Activated T-cell treated with anti-CD3 and anti-CD28 coated beads, Interleukin-2, amount 50 U/mL, for 24 hours (primary cell): Measurements from ENCODE around the gene FLYWCH2.
"Not testable (repeated sequence)": the region's sequence is repeated elsewhere in the genome, so short reads cannot be mapped to it uniquely, and the experiment has no call there.

Experiments
- DNase-seq: peaks from one replicate; pipeline ENCODE4 v3.0.0-alpha.2; 2020
- H3K27ac Mint-ChIP-seq: 2 replicates; pipeline ENCODE4 v1.8.0; 2020; ENCODE audit warnings: mild to moderate bottlenecking, mixed read lengths
- H3K27me3 Mint-ChIP-seq: 2 replicates; pipeline ENCODE4 v1.8.0; 2020; ENCODE audit warnings: mixed read lengths
- H3K36me3 Mint-ChIP-seq: 2 replicates; pipeline ENCODE4 v1.8.0; 2020; ENCODE audit warnings: low read depth, mixed read lengths
- H3K4me1 Mint-ChIP-seq: 2 replicates; pipeline ENCODE4 v1.8.0; 2020; ENCODE audit warnings: low read depth, mixed read lengths
- H3K4me3 Mint-ChIP-seq: 2 replicates; pipeline ENCODE4 v1.8.0; 2020; ENCODE audit warnings: mild to moderate bottlenecking, moderate library complexity, mixed read lengths
- H3K9me3 Mint-ChIP-seq: 2 replicates; pipeline ENCODE4 v1.8.0; 2020; ENCODE audit warnings: mixed read lengths

Gene FLYWCH2

DNA sequence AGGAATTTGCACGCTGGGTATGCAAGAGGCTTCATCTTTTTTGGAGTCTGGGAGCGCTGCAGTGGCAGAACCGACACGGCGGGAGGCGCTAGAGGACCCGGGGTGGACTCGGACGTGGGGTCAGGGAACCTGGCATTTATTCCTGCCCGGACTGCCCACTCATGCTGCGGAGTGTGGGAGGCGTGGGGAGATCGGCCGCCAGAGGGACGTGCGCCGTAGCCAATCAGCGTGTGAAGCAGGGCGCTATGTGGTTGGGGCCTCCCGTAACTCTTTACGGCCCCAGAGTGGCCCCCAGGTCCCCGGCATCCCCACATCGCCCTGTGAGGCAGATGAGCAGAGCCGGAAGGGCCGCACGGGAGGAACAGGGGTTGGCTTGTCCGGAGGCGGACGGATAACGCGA is 11.2 kb downstream of the FLYWCH2 start:
- Mint-ChIP-seq H3K9me3 (no peaks in the 10 kb centered on the region), H3K27me3 (no peaks in the 10 kb centered on the region), H3K36me3 (peaks cover 7% of the 10 kb centered on the region), H3K4me1 (no peaks in the 10 kb centered on the region), H3K27ac (no peak overlapping the region), H3K4me3 (no peak overlapping the region)
- no peak for DNase-seq

DNA sequence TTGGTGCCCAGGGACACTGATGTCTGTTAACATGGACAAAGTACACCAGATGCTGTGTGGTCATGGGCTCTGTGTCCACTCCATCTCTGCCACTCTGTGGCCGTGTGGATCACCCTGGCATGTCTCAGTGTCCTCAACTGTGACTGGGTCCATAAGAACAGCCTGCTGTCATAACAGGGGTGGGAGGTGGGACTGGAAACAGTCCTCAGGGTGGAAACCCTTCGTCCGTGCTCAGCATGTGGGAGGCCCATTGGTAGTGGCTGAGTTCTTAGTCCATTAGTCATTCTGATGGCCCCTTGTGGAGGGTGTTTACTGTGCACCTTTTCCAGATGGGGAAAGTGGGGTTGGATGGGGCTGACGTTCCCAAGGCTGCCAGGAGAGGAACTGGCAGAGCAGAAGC is 12.8 kb downstream of the FLYWCH2 start:
- Mint-ChIP-seq H3K4me3 (no peak overlapping the region), H3K27ac (no peak overlapping the region), H3K9me3 (no peaks in the 10 kb centered on the region), H3K27me3 (no peaks in the 10 kb centered on the region), H3K4me1 (no peaks in the 10 kb centered on the region), H3K36me3 (peaks cover 7% of the 10 kb centered on the region)
- no peak for DNase-seq

DNA sequence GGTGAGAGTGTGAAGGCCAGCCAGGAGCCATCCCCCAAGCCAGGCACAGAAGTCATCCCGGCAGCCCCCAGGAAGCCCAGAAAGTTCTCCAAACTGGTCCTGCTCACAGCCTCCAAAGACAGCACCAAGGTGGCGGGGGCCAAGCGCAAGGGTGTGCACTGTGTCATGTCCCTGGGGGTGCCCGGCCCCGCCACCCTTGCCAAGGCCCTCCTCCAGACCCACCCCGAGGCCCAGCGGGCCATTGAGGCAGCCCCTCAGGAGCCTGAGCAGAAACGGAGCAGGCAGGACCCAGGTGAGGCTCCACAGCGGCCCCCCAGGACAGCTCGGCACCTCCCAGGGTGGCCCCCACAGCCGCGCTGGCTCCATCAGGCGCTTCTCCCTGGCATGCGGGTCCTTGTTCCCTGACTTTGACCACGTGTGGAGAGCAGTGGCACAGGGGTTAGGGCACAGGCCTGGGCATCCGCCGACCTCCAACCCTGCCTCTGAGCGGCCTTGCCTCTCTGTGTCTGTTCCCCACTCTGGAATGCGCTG is 13.5 kb downstream of the FLYWCH2 start:
- Mint-ChIP-seq H3K36me3 (peaks cover 7% of the 10 kb centered on the region), H3K4me1 (no peaks in the 10 kb centered on the region), H3K4me3 (no peak overlapping the region), H3K27me3 (no peaks in the 10 kb centered on the region), H3K9me3 (no peaks in the 10 kb centered on the region), H3K27ac (no peak overlapping the region)
- no peak for DNase-seq

DNA sequence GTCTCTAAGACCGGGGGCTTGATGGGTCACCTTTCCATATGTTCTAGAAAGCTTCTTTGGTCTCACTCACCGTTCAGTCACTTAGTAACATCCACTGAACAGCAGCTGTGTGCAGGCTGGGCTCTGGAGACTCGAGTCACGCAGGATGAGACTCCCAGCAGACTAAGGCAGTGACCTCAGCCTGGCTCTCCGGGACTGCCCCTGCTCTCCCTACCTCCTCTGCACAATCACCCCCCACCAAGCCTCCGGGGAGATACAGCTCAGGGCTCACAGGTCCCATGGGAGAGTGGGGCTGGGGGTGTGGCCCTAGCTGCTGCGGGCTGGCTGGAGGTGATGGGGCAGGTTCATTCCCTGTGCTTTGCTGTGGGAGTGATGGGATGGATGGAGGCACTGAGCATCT is 14.1 kb downstream of the FLYWCH2 start:
- Mint-ChIP-seq H3K36me3 (peaks cover 7% of the 10 kb centered on the region), H3K27me3 (no peaks in the 10 kb centered on the region), H3K9me3 (no peaks in the 10 kb centered on the region), H3K4me1 (no peaks in the 10 kb centered on the region), H3K4me3 (no peak overlapping the region), H3K27ac (no peak overlapping the region)
- DNase-seq = no peak

DNA sequence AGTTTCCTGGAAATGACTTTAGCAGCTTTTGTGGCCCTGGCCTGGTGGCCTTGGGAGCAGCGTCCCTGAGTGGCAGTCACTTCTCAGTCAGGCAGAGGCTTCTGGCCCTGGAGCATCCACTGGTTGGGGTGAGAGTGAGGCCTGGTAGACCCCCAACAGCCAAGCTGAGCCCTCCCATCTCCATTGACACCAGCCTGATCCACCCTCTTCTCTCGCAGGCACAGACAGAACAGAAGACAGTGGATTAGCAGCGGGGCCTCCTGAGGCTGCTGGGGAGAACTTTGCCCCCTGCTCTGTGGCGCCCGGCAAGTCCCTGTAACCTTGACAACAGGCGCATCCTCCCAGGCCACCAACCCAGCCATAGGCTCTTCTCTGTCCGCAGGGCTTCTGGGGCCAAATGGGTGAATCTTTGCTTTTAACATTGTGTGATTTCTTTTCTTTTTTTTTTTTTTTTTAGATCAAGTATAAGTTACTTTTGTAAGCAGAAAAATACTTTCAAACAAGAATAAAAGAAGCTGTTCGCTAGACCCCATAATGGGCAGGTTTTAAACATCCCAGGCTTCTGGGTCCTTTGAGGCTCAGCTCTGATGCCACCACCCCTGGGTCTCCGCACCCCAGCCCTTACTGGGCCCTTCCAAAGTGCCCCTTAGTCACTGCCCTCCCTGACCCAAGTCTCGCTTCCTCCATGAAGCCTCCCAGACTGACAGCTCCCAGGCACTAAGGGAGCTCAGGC is 16.0 kb downstream of the FLYWCH2 start:
- H3K27me3 Mint-ChIP-seq = no peaks in the 10 kb centered on the region
- H3K36me3 Mint-ChIP-seq = peaks cover 7% of the 10 kb centered on the region
- H3K4me3 Mint-ChIP-seq = no peak overlapping the region

DNA sequence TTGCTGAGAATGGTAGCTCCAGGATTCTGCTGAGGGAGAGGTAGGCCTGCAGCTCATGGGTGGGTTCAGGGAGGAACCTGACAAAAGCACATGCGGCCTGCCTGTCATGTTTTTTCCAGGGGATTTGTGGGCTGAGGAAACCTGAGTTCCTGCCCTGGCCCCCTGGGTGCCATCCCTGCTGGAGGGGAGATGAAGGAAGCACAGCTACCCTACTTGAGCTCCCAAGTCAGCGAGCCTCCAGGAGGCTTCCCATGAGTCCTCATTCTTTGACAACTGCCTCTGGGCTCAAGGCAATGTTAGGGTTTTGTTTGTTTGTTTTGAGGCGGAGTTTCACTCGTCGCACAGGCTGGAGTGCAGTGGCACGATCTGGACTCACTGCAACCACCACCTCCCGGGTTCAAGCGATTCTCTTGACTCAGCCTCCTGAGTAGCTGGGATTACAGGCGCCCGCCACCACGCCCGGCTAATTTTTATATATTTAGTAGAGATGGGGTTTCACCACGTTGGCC is 16.6 kb downstream of the FLYWCH2 start:
- no peak overlapping the region for H3K27ac Mint-ChIP-seq

More for the DNA sequence above, 16.0 kb downstream of the FLYWCH2 start:
- Mint-ChIP-seq H3K9me3 (no peaks in the 10 kb centered on the region), H3K27ac (no peak overlapping the region), H3K4me1 (peaks cover 4% of the 10 kb centered on the region)
- DNase-seq = no peak

DNA sequence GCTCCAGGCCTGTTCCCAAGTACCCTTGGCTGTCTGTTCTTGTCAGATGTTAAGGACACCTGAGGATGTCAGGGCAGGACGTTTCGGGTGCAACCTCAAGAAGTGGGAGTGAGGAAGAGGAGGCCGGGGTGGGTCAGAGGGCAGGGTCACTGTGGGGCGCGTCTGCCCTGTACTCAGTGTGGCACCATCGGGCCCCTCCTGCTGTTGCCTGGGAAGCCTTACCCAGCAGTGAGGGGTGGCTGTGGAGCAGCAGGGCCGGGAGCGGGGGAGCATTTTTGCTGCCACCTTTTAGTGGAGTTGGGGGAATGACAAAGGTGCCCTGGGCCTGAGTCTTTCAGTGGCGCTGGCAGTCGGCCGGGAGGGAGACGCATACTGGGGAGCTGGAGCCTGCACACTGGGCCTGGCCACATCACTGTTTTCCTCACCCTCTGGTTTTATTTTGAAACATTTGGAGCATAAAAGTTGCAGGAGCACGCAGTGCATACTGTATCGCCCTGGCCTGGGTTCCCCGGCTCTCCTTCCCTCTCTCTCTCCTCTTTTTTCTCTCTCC is 17.6 kb downstream of the FLYWCH2 start:
- peaks cover 8% of the 10 kb centered on the region for H3K4me1 Mint-ChIP-seq
- no peak overlapping the region for H3K4me3 Mint-ChIP-seq
- H3K36me3 Mint-ChIP-seq = peaks cover 9% of the 10 kb centered on the region
- H3K9me3 Mint-ChIP-seq = no peaks in the 10 kb centered on the region
- no peak for DNase-seq
- no peak overlapping the region for H3K27ac Mint-ChIP-seq
- H3K27me3 Mint-ChIP-seq = no peaks in the 10 kb centered on the region

More for the DNA sequence above, 16.6 kb downstream of the FLYWCH2 start:
- Mint-ChIP-seq H3K4me1 (peaks cover 7% of the 10 kb centered on the region), H3K27me3 (no peaks in the 10 kb centered on the region), H3K9me3 (no peaks in the 10 kb centered on the region), H3K4me3 (no peak overlapping the region), H3K36me3 (peaks cover 10% of the 10 kb centered on the region)
- DNase-seq = no peak

DNA sequence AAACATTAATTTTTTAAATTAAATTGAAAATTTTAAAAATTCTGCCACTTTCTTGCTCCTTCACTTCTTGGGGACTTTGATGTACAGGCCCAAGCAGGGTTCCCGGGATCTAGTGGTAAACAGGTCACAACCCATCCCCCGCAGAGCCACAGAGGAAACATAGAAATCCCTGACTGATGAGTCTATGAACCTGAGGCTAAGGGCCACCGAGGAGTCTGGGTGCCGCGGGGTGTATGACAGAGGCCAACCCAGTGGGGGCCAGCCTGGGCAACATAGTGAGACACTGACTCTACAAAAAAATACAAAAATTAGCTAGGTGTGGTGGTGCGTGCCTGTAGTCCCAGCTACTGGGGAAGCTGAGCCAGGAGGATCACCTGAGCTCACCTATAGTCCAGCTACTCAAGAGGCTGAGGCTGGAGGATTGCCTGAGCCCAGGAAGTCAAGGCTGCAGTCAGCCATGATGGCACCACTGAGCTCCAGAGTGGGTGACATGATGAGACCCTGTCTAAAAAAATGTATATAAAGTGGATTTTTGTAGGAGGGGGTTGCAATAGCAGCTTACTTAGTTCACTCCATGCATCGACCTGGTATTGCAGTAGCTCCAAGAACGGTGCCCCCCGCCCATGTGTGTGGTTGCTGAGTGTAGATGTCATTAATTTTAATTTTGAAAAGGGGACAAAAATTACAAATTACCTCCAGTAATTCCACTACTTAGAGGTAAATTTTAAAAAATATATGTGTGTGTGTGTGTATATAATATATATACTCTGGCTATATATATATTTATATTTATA is 19.5 kb downstream of the FLYWCH2 start:
- Mint-ChIP-seq H3K36me3 (peaks cover 4% of the 10 kb centered on the region), H3K9me3 (no peaks in the 10 kb centered on the region), H3K27me3 (no peaks in the 10 kb centered on the region), H3K4me1 (peaks cover 22% of the 10 kb centered on the region), H3K4me3 (no peak overlapping the region), H3K27ac (no peak overlapping the region)
- DNase-seq = no peak

DNA sequence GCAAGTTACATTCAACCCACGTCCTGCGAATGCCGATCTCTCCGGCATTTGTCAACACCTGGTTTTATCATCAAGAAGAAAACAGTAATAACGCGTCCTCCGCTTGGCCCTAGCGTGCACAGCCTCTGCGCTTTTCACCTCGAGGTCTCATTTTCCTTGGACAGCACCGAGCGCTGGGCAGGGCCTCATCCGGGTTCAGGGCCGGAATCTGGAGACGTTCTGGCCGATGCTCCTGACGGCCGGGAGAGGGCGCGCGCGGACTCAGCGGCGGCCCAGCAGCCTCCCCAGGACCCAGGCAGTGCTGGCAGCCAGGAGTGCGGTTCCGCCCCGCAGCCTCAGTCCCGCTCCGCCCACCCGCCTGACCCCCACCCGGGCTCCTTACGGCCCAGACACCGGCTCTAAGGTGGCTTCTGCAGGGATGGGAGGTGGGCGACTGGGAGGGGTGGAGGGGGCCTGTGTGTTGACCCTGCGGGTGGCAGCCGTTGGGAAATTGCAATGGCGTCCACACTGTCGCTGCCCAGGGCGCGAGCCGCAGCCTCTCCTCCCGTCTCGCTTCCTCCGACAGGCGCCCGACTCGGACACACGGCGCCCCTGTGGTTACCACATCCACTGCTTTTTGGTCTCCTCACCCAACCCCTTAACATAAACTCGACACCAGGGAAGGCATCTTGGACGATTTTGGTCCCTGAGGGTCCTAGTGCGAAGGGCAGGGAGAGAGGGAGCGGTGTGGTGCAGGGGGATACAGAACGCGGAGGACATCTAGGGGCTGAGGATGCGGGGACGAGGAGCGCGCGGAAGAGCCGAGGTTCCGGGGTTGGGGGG is 21.3 kb downstream of the FLYWCH2 start:
- Mint-ChIP-seq H3K27ac (peak overlapping the region; percentile 86), H3K4me3 (peak overlapping the region; percentile 93), H3K9me3 (no peaks in the 10 kb centered on the region), H3K36me3 (peaks cover 4% of the 10 kb centered on the region), H3K4me1 (peaks cover 22% of the 10 kb centered on the region), H3K27me3 (no peaks in the 10 kb centered on the region)
- peak; percentile 86 for DNase-seq

DNA sequence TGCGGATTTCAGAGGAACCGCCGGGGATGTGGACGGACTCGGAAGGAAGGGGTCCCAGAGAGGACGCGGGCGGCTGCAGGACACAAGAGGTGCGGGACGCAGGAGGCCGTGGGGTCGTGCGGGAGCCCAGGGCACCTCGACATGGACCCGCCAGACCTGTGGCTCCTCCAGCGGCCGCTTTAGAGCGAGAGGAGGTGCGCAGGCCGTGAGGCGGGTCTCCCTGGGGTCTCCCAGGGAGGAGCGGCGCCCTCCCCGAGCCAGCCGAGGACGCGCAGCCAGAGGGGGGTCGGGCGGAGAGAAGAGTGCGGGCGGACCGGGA is 21.9 kb downstream of the FLYWCH2 start:
- Mint-ChIP-seq H3K4me3 (peak overlapping the region; percentile 93), H3K4me1 (peaks cover 22% of the 10 kb centered on the region), H3K36me3 (peaks cover 4% of the 10 kb centered on the region), H3K27me3 (no peaks in the 10 kb centered on the region), H3K27ac (peak overlapping the region; percentile 86), H3K9me3 (no peaks in the 10 kb centered on the region)
- no peak for DNase-seq

DNA sequence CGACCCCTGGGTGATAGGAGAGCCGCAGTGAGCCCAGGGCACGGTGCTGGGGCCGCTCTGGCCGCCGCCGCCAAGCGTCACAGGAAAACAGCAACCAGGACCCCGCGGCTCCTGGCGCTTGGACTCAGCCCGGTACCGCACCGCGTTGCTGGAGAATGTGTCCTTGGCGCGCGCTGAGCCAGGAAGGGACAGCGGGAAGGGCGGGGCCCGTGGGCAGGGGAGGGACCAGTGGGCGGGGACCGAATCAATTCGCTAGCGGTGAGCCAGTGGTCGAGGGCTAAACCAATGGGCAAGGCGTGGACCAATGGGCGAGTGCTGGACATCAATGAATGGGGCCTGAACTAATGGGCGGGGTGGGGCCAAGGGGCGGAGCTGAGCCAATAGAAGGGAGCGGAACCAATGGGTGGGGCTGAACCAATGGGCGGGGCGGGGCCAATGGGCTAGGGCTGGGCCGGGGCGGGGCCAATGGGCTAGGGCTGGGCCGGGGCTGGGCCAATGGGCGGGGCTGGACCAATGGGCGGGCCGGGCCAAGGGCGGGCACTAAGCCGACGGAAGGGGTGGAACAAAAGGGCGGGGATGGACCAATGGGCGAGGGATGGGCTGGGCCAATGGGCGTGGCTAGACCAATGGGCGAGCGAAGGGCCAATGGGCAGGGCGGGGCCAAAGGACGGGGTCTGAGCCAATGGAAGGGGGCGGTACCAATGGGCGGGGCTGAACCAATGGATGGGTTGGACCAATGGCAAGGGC is 22.4 kb downstream of the FLYWCH2 start:
- Mint-ChIP-seq H3K27ac (peak overlapping the region; percentile 86), H3K36me3 (peaks cover 4% of the 10 kb centered on the region), H3K9me3 (no peaks in the 10 kb centered on the region), H3K4me3 (peak overlapping the region; percentile 93), H3K27me3 (no peaks in the 10 kb centered on the region), H3K4me1 (peaks cover 22% of the 10 kb centered on the region)
- DNase-seq = peak; percentile 95

DNA sequence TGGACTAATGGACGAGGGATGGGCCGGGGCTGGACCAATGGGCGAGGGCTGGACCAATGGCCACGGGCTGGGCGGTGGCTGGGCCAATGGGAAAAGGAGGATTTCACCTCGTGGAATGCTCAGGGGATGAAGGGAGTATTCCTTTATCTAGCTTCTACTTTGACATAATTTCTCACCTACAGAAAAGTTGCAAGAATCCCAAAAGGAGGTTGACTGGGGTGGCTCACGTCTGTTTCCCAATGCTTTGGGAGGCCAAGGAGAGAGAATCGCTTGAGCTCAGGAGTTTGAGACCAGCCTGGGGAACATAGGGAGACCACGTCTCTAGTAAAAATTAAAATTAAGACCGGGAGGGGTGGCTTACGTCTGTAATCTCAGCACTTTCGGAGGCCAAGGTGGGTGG is 23.0 kb downstream of the FLYWCH2 start:
- Mint-ChIP-seq H3K4me3 (peak overlapping the region; percentile 71), H3K36me3 (peaks cover 4% of the 10 kb centered on the region), H3K9me3 (no peaks in the 10 kb centered on the region), H3K27ac (peak overlapping the region; percentile 29), H3K27me3 (no peaks in the 10 kb centered on the region), H3K4me1 (peaks cover 22% of the 10 kb centered on the region)
- no peak for DNase-seq

DNA sequence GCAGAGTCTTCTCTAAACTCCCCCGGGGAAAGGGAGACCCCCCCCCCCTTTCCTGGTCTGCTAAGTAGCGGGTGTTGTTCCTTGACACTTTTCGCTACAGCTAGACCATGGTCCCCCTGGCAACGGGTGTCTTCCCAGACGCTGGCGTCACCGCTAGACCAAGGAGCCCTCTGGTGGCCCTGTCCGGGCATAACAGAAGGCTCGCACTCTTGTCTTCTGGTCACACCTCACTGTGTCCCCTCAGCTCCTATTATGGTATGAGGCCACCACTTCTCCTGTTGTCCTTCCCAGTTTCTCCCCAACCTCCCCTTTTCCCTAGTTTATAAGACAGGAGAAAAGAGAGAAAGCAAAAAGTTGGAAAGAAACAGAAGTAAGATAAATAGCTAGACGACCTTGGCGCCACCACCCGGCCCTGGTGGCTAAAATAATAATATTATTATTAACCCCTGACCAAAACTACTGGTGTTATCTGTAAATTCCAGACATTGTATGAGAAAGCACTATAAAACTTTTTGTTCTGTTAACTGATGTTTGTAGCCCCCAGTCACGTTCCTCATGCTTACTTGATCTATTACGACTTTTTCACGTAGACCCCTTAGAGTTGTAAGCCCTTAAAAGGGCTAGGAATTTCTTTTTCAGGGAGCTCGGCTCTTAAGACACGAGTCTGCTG is 24.2 kb downstream of the FLYWCH2 start:
- not testable (repeated sequence) for H3K27ac Mint-ChIP-seq, H3K27me3 Mint-ChIP-seq, H3K9me3 Mint-ChIP-seq, H3K36me3 Mint-ChIP-seq, H3K4me3 Mint-ChIP-seq
- peak; percentile 66 for DNase-seq
- peaks cover 28% of the 10 kb centered on the region for H3K4me1 Mint-ChIP-seq
